GM18907 (cell line): ENCODE results near the gene ZNF519.
"Not testable (repeated sequence)": the region's sequence is repeated elsewhere in the genome, so short reads cannot be mapped to it uniquely, and the experiment has no call there.

Experiments
- ATAC-seq: cut with Tn5 transposase; IDR thresholded peaks from one replicate; pipeline ENCODE4 v1.9.1; 2021; ENCODE audit warnings: mild to moderate bottlenecking, moderate library complexity; ENCODE audit not compliant: unreplicated experiment

ZNF519 gene

DNA sequence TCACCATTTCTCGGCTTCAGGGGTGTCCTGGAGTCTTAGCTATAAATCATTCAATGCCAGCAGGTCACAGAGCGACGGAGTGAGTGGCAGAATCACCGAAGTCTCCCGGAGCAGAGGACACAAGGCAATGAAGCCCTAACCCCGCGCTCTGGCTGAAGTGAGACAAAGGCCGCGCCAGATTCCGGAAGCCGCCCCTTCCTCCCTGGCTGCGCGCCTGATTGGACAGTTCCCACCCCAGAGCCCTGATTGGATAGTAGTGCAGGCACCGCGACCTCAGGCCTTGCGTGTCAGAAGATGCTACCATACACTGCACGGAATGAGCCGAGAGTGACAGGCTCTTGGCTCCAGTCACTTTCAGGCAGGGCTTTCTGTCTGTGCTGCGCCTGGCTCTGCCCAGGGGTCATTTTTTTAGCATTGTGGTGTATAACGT, at the start of gene ZNF519:
TSS of gene ZNF519 (minus strand) at position 165 of the 430 bp plus-strand sequence. CDS start at position 7, 158 bp downstream.
- ATAC-seq = peak; percentile 100

DNA sequence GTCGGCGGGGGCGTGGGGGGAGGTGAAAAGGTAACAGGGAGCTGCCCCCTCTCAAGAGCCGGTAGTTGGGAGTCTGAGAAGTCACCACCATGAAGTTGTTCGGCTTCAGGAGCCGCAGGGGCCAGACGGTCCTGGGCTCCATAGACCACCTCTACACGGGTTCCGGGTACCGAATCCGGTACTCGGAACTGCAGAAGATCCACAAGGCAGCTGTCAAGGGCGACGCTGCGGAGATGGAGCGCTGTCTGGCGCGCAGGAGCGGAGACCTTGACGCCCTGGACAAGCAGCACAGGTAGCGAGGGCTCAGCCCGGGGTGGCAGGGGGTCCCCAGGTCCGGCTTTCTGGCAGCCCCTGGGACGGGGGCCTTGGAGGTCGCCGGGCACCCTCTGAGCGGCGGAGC, 47.1 kb upstream of the ZNF519 start:
- ATAC-seq = peak; percentile 21

DNA sequence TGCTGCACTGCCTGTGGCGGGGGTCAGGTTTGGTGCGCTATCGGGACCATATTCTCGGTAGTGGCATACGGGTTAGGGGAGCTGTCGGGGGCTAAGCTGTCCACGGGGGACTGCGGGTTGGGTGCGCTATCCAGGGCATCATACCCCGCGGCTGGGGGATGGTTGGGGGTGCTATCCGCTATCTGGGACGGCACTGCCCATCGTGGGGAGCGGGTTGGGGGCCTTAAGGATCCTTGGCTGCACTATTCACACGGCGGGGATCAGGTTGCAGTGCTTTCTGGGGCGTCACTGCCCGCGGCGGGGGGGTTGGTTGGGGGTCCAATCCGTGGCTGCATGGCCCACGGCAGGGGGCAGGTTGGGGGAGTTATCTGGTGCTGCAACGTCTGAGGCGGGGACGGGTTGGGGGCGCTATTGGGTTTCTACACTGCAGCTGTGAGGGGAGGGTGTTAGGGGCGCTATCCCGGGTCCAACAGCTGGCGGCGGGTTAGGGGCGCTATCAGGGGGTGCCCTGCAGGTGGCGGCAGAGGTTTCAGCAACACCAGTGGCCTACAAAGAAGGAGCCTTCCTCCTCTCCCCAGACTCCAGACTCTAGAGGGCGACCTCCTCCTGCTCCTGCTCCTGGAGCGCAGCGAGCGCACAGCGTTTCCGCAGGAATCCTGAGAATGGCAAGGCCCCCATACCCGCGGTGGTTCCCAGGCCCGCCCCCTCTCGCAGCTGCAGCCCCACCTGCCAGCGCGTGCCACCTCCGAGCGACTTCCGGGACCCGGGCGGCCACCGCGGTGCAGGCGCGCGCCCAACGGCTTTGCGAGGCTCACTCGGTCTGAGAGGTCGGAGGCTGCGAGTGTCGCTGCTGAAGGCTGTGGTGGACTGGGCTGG, 46.3 kb upstream of the ZNF519 start:
- ATAC-seq = peak; percentile 95

DNA sequence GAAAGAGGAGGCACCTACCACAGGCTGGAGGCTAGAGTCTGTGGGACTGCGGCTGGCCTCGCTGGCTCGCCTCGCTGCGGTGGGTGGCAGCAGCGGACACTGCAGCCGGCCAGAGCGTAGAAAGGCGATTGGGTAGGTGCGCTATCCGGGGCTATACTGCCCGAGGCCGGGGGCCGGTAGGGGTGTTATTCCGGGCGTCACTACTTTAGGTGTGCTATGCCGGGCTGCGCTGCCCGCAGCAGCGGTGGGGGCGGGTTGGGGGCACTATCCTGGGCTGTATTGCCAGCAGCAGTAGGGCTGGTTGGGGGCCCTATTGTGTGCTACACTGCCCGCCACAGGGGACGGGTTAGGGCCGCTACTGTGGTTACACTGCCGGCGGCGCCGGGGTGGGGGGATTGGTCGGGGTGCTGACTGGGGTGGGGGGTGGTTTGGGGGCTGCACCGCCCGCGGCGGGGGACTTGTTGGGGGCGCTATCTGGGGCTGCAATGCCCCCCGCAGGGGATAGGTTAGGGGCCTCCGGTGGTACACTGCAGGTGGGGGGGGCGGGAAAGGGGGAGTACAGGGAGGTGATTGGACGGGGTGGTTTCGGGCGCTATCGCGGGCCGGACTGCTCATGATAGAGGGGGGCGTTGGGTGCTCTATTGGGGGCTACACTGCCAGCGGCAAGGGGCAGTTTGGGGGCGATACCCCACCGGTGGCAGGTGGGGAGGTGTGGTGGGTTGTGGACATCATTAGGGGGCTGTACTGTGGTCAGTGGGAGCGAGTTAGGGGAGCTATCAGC, 45.5 kb upstream of the ZNF519 start:
- not testable (repeated sequence) for ATAC-seq

DNA sequence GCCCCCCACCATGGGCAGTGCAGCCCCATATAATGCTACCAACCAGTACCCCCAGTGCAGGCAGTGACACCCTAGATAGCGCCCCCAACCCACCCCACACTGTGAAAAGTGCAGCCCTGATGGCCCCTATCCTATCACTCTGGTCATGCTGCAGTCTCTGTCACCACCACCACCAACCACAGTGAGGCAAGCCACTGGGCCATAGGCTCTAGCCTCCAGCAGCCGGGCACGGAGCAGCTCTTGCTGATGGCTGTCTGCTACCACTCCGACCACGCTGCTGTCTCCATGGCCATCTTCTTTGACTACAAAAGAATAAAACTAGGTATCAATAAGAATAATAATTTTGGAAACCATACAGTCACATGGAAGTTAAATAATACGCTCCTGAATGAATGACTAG, 43.2 kb upstream of the ZNF519 start:
- ATAC-seq = not testable (repeated sequence)

DNA sequence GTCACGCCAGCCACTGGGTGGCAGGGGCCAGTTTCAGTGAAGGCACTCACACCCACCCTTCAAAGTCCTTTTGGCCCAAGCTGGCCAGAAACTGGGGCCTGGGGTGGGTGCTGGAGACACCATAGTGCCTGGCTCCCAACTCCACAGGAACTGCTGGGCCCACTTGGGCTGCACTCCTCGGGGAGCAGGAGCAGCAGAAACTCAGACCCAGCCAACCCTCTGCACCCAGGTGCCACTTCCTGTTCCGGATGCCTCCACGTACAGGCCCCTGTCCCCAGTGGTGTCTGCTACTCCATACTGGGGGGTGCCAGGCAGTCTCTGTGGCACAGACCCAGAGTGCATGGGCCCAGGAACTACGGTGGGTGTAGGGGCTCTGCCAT, 42.5 kb upstream of the ZNF519 start:
- ATAC-seq = no peak

DNA sequence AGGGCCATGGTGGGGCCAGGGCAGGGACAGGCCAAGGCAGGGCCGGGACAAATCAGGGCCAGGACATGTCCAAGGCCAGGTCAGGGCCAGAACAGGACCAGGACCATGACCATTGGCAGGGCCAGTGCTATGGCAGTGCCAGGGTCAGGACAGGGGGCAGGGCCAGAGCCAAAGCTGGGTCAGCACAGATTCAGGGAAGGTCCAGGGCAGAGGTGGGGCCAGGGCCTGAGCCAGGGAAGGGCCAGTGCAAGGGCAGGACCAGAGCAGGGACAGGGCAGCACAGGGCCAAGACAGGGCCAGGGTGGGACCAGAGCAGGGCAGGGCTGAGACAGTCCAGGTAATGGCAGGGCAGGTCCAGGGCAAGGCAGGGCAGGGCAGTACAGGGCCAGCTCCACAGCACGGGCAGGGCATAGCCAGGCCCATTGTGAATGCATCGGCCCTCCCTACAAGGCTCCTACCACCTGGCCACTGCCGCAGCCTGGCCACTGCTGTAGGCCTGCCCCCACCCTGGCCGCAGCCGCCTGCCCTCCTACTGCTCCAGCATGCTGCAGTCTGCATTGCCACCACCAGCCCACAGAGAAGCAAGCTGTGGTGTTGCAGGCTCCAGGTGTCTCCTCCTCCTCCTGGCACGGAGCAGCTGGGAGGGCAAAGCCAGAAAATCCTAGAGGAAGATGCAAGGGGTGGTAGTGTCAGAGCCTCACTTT, 41.9 kb upstream of the ZNF519 start:
- not testable (repeated sequence) for ATAC-seq

DNA sequence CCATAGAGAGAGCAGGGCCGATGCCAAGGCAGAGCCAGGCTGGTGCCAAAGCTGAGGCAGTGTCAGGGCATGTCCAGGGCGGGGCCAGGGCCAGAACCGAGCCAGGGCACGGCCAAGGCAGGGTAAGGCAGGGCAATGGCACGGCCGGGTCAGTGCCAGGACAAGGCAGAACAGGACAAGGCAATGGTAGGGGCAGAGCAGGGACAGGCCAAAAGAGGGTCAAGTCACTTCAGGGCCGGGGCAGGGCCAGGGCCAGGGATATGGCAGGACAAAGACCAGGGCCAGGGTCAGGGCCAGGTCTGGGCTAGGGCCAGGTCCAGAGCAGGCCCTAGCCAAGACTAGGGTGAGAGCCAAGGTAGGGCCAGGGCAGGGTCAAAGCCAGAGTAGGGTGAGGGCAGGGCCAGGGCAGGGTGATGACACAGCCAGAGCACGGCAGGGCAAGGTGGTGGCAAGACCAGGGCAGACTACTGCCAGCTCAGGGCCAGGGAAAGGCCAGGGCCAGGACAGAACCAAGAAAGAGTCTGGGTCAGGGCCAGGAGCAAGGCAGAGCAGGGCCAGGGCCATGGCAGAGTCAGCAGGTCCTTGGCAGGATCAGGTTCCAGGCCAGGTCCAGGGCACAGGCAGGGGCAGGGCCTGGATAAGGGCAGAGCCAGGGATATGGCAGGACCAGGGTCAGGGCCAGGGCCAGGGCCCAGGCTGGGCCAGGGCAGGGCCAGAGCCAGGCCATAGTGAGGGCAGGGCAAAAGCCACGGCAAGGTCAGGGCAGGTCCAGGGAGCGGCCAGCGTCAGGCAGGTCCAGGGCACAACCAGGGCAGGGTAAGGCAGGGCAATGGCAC, 41.1 kb upstream of the ZNF519 start:
- not testable (repeated sequence) for ATAC-seq

DNA sequence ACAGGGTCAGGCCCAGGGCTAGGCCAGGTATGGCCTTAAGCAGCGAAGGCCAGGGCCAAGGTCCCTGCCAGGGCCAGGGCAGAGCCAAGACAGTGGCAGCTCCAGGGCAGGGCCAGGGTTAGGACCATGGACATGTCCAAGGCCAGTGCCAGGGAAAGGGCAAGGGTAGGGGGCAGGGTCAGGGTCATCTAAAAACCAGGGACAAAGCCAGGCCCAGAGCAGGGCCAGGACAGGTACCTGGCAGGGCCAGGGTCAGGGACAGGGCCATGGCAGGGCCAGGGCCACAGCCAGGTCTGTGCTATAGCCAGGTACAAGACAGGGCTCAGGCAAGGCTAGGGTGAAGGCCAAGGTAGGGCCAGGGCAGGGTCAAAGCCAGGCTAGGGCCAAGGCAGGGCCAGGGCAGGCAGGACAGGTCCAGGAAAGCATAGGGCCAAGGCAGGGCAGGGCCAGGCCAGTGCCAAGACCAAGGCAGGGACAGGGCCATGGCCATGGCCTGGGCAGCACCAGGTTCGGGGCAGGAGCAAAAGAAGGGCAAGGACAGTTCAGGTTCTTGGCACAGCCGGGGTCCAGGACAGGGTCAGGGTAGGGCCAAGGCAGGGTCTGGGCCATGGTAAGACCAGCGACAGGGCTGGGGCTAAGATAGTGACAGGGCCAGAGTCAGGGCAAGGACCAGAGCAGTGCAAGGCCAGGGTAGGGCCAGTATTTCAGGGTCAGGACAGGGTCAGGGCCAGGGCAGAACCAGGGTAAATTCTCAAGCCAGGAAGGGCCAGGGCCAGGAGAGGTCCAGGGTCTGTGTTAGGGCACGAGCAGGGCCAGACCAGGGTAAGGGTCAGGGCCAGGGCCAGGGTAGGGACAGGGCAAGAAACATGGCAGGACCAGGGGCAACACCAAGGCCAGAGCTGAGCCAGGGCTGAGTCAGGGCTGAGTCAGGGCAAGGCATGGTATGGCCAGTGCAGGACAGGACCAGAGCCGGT, 40.2 kb upstream of the ZNF519 start:
- ATAC-seq = not testable (repeated sequence)

DNA sequence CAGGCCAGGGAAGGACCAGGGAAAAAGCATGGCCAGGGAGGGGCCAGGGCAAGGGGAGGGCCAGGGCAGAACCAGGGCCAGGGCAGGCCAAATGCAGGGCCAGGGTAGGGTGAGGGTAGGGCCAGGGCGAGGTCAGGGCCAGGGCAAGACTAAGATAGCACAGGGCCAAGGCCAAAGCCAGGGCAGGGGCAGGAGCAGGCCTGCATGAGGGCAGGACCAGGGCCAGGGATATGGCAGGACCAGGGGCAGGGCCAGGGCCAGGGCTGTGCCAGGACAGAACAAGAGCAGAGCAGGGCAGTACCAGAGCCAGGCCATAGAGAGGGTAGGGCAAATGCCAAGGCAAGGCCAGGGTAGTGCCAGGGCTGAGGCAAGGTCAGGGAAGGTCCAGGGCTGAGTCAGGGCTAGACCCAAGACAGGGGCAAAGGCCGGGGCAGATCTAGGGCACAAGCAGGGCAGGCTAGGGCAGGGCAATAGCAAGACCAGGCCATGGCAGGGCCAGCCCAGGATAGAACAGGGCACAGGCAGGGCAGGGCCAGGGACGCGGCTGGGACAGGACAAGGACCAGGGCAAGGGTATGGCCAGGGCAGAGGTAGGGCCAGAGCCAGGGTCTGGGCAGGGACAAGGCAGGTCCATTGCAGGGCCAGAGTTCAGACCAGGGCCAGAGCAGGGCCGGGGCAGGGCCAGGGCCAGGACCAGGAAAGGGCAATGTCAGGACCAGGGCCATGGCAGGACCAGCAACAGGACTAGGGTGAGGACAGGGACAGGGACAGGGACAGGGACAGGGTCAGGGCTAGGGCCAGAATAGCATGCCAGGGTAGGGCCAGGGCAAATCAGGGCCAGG, 39.3 kb upstream of the ZNF519 start:
- ATAC-seq = not testable (repeated sequence)

DNA sequence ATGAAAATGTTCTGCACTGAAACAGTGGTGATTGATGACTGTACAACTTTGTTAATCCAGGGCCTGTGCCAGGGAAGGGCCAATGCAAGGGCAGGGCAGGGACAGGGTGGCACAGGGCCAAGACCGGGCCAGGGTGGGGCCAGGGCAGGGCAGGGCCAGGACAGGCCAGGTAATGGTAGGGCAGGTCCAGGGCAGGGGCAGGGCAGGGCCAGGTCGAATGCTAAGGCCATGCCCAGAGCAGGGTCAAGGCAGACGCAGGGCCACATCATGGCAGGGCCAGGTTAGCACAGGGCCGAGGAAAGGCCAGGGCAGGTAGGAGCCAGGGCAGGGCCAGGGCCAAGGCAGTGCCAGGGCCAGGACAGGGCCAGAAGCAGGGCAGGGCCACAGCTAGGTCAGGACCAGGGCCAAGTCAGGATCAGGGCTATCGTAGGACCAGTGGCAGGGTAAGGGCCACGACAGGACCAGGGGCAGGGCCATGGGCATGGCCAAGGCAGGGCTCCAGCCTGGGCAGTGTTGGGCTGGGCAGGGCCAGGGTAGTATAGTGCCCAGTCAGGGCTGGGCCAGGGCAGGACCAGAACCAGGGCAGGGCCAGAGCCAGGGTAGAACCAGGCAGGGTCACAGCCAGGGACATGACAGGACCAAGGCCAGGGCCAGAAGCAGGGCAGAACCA, 38.3 kb upstream of the ZNF519 start:
- ATAC-seq = not testable (repeated sequence)

DNA sequence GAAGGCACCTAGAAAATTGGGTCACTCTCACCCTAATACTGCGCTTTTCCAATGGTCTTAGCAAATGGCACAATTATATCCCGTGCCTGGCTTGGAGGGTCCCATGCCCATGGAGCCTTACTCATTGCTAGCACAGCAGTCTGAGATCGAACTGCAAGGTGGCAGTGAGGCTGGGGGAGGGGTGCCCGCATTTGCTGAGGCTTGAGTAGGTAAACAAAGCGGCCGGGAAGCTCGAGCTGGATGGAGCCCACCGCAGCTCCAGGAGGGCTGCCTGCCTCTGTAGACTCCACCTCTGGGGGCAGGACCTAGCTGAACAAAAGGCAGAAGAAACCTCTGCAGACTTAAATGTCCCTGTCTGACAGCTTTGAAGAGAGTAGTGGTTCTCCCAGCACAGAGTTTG, 30.7 kb upstream of the ZNF519 start:
- ATAC-seq = not testable (repeated sequence)

DNA sequence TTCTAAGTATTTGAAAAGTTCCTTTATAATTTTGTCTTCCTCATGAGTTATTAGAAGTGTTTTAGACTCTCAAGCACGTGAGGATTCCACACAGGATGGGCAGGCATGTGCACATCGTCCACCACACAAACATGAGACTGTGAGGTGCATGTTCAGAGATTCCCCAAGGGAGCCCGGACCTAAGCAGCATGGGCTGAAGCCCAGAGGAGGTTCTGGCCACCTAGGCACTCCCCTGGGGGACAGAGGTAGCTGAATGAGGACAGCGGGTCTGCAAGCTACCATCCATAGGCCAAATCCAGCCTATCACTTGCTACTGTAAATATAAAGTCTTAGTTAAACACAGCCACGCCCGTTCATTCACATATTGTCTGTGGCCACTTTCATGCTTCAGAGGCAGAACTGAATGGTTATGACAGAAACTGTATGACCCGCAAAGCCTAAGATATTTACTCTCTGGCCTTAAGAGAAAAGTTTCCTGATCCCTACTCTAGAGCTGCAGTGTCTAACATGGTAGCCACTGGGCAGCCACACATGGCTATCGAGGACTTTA, 19.4 kb upstream of the ZNF519 start:
- not testable (repeated sequence) for ATAC-seq

DNA sequence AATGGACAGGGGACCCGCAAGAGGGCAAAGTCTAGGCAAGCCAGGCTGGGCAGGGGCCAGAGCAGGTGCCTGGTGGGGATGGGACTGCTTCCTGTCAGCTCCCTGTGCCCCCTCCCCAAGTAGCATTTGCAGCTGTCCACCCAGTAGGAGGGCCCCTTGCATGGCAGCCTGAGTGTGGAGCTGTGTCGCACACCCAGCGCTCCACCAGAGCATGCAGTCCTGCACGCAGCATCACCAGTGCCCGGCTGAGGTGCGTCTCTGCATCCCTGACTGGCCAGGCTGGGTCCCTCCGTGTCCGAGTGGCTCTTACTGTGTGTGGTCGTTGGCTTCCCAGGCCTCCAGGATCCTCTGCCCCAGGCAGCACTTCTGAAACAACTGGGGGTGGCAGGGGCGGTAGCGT, 18.5 kb upstream of the ZNF519 start:
- not testable (repeated sequence) for ATAC-seq

DNA sequence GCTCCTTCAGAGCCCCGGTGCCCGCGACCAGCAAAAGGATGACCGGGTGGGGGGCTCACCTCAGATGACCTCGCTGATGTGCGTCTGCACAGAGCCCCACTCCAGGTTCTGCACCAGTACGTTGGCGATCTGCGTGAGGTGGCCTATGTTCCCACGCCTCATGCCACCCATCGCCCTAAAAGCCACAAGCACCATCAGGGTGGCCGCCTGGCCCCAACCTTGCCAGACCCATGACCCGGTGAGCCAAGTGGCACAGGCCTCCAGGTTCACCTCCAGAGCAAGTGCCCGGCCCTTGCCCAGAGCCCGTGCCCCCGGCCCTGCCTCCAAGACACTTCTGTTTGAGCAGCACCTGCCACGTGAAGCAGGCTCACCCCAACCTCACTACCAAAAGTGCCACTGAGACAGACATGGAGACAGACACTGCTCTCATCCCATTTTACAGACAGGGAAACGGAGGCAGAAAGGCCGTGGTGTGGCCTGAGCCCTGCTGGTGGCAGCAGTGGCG, 17.7 kb upstream of the ZNF519 start:
- ATAC-seq = not testable (repeated sequence)

DNA sequence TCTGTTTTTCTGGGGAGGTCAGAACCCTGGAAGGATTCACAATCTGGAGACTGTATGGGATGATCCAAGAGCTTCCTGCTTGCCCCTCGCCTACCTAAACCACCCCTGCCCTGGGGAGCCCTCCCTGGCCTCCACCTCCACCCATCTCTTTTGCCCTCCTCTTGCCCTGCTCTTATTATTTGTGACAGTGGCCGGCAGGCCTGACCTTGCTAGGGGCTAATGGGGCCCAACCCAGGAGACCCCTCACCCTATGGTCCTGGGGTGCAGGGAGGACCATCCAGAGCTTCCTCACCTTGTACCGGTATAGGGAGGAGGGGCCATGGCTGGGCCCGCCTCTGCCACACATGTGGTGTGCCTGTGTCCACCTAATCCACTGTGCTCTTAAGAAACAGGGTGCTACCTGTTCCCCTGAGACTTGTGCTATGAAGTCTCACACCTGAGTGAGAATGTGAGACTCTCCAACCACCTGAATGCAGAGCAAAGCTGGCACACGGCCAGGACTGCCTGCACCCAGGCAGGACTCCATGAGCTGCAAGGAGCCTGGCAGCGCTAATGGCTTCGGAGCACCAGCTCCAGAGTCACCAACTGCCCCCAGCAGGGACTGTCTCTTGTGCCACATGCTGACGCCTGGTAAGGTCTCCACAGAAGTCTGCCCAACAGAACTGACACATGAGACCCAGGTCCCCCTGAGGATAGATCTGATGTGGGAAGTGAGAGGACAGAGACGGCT, 17.1 kb upstream of the ZNF519 start:
- ATAC-seq = not testable (repeated sequence)
